Ishikawa (cell line): Measurements from ENCODE around the gene IPPK.

ENCODE experiments used
- CEBPB ChIP-seq: IDR thresholded peaks from 2 replicates; pipeline ENCODE4 v1.6.1; 2012
- CREB1 ChIP-seq: IDR thresholded peaks from 2 replicates; pipeline ENCODE4 v1.6.1; 2012; ENCODE audit warnings: low read depth
- EGR1 ChIP-seq: IDR thresholded peaks from 2 replicates; pipeline ENCODE4 v1.6.1; 2012
- EP300 ChIP-seq: IDR thresholded peaks from 2 replicates; pipeline ENCODE4 v1.6.1; 2012; ENCODE audit warnings: borderline replicate concordance
- FOXM1 ChIP-seq: IDR thresholded peaks from 2 replicates; pipeline ENCODE4 v1.6.1; 2012; ENCODE audit warnings: low read depth, borderline replicate concordance
- NFIC ChIP-seq: IDR thresholded peaks from 2 replicates; pipeline ENCODE4 v1.6.1; 2012
- RAD21 ChIP-seq: IDR thresholded peaks from 2 replicates; pipeline ENCODE4 v1.6.1; 2012; ENCODE audit warnings: low read depth
- TAF1 ChIP-seq: IDR thresholded peaks from 2 replicates; pipeline ENCODE4 v1.6.1; 2012; ENCODE audit warnings: low read depth, mild to moderate bottlenecking
- TCF12 ChIP-seq: IDR thresholded peaks from 2 replicates; pipeline ENCODE4 v1.6.1; 2012; ENCODE audit warnings: low read depth
- TEAD4 ChIP-seq: IDR thresholded peaks from 2 replicates; pipeline ENCODE4 v1.6.1; 2012
- USF1 ChIP-seq: IDR thresholded peaks from 2 replicates; pipeline ENCODE4 v1.6.1; 2012
- YY1 ChIP-seq: IDR thresholded peaks from 2 replicates; pipeline ENCODE4 v1.6.1; 2012; ENCODE audit warnings: low read depth
- ZBTB7A ChIP-seq: IDR thresholded peaks from 2 replicates; pipeline ENCODE4 v1.6.1; 2012; ENCODE audit warnings: low read depth
- TF ChIP-seq, protein P1 (sequence below): IDR thresholded peaks from 2 replicates; pipeline ENCODE4 v1.6.1; 2012
- TF ChIP-seq, protein P2 (sequence below): IDR thresholded peaks from 2 replicates; pipeline ENCODE4 v1.6.1; 2012; ENCODE audit warnings: low read depth, mild to moderate bottlenecking

The IPPK gene

DNA sequence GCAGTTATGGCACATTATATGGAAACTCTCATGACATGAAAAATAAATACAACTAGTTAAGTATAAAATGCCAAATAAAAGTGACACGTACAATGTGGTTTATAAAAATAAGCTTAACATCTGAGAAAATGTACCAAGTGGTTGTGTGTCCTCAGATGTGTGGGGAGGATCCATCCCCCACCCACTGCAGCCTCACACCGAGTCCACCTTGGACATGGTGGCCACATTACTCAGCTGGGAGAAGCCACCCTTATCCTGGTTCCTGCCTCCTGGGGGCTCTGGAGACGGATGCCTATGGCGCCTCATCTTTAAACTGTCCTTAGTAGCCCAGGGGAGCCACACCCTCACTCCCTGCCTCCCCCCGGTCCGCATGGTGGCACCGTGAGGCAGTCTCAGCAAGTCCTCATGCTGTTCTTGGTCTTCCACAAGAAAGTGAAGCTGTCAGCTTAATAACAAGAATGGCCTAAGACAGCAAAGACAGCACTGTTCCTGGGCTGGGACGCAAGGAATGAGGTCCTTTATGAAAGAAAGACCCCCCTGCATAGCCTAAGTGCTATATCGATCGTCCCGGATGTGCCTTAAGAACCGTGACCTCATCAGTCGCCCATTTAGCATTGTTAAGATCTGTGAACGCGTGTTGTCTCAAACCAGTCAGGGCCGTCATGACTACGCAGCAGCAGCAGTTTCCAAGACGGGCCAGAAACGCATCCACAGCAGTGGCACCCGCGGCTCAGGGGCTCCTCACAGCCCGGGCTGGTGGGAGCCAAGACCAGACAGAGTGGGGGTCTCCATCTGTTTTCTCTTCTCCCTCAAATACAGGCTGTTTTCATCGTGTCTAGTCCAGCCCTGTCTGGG, 56.4 kb downstream of the IPPK start:
- TF ChIP-seq CEBPB (no peak), USF1 (no peak), TAF1 (no peak), EP300 (no peak), YY1 (no peak), ZBTB7A (no peak), FOXM1 (no peak), TEAD4 (no peak), TCF12 (no peak), RAD21 (no peak), CREB1 (no peak), NFIC (no peak), EGR1 (no peak)
- TF ChIP-seq, protein P1, sequence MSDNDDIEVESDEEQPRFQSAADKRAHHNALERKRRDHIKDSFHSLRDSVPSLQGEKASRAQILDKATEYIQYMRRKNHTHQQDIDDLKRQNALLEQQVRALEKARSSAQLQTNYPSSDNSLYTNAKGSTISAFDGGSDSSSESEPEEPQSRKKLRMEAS, result no peak
- TF ChIP-seq, protein P2, sequence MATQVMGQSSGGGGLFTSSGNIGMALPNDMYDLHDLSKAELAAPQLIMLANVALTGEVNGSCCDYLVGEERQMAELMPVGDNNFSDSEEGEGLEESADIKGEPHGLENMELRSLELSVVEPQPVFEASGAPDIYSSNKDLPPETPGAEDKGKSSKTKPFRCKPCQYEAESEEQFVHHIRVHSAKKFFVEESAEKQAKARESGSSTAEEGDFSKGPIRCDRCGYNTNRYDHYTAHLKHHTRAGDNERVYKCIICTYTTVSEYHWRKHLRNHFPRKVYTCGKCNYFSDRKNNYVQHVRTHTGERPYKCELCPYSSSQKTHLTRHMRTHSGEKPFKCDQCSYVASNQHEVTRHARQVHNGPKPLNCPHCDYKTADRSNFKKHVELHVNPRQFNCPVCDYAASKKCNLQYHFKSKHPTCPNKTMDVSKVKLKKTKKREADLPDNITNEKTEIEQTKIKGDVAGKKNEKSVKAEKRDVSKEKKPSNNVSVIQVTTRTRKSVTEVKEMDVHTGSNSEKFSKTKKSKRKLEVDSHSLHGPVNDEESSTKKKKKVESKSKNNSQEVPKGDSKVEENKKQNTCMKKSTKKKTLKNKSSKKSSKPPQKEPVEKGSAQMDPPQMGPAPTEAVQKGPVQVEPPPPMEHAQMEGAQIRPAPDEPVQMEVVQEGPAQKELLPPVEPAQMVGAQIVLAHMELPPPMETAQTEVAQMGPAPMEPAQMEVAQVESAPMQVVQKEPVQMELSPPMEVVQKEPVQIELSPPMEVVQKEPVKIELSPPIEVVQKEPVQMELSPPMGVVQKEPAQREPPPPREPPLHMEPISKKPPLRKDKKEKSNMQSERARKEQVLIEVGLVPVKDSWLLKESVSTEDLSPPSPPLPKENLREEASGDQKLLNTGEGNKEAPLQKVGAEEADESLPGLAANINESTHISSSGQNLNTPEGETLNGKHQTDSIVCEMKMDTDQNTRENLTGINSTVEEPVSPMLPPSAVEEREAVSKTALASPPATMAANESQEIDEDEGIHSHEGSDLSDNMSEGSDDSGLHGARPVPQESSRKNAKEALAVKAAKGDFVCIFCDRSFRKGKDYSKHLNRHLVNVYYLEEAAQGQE, result no peak

GRCh38 chr9:92612816-92613215, 57.1 kb downstream of the IPPK start:
- TF ChIP-seq TAF1, result no peak

DNA sequence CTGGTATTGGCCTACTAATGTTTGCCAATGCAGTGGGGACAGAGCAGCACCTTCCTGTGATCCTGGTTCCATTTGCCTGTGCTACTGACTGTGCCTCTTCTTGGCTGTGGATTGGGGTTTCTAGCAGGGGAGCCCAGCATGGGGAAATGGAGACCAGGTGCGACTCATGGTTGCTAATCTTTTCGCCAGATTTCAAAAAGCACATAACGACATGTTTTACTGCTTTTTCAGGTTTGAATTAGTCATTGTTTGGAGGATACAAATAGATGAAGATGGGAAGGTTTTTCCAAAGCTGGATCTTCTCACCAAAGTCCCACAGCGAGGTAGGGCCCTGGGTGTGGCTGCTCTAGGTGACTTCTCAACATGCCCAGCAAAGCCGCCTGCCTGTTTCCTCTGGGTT, 57.6 kb downstream of the IPPK start:
- TF ChIP-seq RAD21, result no peak
- no peak for TF ChIP-seq TCF12
- TF ChIP-seq CEBPB, result no peak
- TF ChIP-seq, protein P2, result no peak
- TF ChIP-seq NFIC, result no peak
- no peak for TF ChIP-seq TEAD4
- no peak for TF ChIP-seq CREB1
- no peak for TF ChIP-seq ZBTB7A
- no peak for TF ChIP-seq USF1
- no peak for TF ChIP-seq YY1
- TF ChIP-seq EP300, result no peak
- no peak for TF ChIP-seq TAF1
- no peak for TF ChIP-seq EGR1

DNA sequence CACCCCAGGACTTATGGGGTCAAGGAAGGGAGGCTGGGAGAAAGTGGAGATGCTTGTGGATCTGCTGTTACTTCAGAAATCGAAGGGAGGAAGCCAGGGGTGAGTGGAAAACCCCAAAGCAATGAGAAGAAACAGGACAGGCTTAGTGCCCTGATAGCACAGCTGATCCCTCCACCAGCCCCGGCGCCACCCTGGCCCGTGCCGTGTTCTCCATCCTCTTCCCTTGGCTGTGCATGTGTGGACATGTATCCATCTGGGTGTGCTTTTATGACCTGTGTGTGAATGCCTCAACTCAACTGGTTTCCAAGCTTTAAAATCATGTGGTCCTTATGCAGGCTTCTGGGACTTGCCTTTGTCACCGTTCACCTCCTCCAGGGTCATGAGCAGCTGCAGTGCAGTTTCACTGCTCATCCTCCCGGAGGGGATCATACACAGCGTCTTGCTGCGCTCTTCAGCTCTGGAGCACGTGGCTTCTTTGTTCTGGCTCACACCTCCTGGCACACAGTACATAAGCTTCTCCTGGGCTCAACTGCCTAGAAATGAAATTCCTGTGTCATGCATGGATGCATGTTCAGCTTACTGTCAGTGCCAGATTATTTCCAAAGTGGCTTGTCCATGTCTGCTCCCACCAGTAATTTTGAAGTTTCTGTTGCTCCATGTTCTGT, 58.2 kb downstream of the IPPK start:
- TF ChIP-seq CREB1, result no peak
- no peak for TF ChIP-seq NFIC
- no peak for TF ChIP-seq YY1
- no peak for TF ChIP-seq CEBPB
- no peak for TF ChIP-seq TAF1
- TF ChIP-seq TCF12, result no peak
- no peak for TF ChIP-seq EP300
- TF ChIP-seq RAD21, result no peak
- TF ChIP-seq, protein P2, result no peak
- TF ChIP-seq USF1, result no peak
- TF ChIP-seq, protein P1, result no peak
